22Rv1 (cell line): ENCODE data around the gene PARD3.

Experiments used
- H3K27ac ChIP-seq: fragments of 450-650 bp; 2 replicates; pipeline ENCODE4 v1.5.1; 2017
- ZFX ChIP-seq: fragments of 450-650 bp; IDR thresholded peaks from 2 replicates; pipeline ENCODE4 v1.6.1; 2017; ENCODE audit warnings: antibody characterized with exemption, borderline replicate concordance
- TF ChIP-seq, protein P1 (sequence below): fragments of 450-650 bp; IDR thresholded peaks from 2 replicates; pipeline ENCODE4 v1.5.1; 2017; ENCODE audit warnings: mild to moderate bottlenecking

The PARD3 gene

DNA sequence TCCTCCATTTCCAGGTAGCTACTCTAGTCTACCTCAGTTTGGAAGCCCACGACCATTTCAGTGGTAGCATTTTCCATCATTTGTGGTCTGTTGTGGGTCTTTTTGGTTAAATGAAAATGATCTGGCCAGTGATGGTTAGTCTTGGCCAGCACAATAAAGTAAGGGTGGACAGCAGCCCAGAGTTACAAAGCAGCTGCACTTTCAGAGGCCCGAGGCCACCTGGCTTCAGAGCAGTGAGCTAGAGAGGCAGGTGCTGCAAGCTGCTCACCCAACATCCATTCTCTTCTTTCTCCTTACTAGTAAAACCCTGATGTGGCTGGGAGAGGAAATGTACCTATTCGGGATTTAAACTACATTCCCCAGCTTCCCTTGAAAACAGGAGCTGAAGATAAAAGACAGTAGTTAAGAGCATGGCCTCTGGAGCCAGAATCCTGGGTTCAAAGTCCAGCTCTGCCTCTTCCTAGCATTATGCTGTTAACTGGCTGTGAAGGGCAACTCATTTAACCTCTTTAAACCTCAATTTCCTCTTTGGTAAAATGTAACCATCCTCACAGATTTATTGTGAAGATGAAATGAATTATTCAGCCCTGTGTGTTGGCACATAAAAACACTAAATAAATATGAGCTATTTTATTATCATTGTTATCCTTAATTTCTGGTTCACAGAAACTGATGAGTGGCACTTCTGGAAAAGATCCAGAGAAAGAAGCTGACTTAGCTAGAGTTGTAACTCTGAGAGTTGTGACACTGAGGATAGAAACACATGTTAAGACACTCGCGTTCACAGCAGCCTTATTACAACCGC is 517.4 kb downstream of the PARD3 start:
- H3K27ac ChIP-seq: no peak overlapping the region
- TF ChIP-seq, protein P1, sequence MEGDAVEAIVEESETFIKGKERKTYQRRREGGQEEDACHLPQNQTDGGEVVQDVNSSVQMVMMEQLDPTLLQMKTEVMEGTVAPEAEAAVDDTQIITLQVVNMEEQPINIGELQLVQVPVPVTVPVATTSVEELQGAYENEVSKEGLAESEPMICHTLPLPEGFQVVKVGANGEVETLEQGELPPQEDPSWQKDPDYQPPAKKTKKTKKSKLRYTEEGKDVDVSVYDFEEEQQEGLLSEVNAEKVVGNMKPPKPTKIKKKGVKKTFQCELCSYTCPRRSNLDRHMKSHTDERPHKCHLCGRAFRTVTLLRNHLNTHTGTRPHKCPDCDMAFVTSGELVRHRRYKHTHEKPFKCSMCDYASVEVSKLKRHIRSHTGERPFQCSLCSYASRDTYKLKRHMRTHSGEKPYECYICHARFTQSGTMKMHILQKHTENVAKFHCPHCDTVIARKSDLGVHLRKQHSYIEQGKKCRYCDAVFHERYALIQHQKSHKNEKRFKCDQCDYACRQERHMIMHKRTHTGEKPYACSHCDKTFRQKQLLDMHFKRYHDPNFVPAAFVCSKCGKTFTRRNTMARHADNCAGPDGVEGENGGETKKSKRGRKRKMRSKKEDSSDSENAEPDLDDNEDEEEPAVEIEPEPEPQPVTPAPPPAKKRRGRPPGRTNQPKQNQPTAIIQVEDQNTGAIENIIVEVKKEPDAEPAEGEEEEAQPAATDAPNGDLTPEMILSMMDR: no peak
- TF ChIP-seq ZFX: no peak

DNA sequence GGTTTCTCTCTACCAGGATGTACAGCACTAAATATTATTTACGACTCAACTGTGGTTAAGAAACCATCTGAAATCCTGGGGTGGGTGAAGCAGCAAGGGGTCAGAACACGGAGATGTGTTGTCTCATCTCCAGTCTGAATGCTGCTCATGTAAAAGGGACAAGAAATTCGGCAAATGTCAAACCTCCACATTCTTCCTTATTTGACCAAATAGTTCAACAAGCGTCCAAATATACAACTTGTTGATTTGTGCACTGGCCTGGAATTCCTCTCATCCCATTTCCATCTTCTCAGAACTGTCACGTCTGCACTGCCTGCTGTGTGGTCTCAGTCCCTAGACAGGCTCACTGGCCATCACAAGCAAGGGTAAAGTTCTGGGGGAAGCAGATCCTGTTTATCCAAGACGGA is 520.0 kb downstream of the PARD3 start:
- TF ChIP-seq, protein P1: no peak
- no peak for TF ChIP-seq ZFX
- no peak overlapping the region for H3K27ac ChIP-seq

DNA sequence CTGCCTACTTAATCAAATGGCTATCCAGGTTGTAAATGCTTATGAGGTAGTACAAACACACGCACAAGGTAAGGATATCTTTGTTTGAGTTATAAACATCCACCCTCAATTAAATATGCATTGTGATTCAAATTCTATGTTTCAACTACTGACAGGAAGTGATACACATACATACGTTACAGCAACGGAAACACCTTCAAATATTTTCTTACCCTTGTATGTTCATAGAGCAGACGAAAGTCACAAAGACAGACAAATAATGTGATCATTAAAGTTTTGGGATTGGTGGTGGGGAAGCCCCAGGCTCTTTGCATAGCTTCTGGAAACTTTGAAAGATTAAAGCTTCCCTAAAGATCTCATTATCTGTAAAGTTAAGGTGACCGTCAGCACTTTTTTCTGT is 521.0 kb downstream of the PARD3 start:
- no peak overlapping the region for H3K27ac ChIP-seq
- no peak for TF ChIP-seq ZFX
- TF ChIP-seq, protein P1: no peak

DNA sequence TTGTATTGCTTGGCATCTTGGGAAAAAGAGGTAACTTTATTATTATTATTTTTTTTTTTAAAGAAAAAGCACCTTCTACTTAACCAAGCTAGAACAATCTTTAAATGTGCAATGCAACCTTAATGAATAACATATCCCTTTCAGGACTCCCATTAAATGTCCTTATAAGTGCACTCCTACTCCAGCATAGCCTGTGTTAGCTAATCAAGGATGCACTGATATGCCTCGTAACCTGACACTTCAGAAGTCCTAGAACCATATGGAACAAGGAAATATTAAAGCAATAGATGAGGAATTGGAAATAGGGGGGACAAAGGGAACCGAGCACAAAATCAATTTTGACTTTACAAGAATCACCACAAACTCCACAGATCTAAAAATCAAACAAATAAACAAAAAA is 522.4 kb downstream of the PARD3 start:
- H3K27ac ChIP-seq: no peak overlapping the region
- no peak for TF ChIP-seq ZFX
- TF ChIP-seq, protein P1: no peak

DNA sequence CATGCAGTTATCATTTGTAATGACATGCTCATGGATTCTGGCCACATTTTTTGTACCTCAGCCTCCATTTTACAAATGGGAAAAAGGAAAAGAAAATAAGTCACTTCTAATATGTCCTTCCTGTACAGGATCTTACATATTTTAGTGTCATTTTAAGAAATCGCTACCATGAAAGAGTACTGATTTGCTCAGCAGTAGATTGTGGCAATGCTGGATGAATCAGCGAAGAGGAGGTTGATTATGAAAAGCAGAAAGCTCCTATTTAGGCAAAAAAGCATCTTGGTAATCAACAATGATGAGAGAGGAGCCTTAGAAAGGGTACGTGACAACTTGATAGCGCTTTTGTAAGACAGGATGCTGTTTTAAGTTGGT is 522.9 kb downstream of the PARD3 start:
- no peak overlapping the region for H3K27ac ChIP-seq
- TF ChIP-seq ZFX: no peak
- TF ChIP-seq, protein P1: no peak

DNA sequence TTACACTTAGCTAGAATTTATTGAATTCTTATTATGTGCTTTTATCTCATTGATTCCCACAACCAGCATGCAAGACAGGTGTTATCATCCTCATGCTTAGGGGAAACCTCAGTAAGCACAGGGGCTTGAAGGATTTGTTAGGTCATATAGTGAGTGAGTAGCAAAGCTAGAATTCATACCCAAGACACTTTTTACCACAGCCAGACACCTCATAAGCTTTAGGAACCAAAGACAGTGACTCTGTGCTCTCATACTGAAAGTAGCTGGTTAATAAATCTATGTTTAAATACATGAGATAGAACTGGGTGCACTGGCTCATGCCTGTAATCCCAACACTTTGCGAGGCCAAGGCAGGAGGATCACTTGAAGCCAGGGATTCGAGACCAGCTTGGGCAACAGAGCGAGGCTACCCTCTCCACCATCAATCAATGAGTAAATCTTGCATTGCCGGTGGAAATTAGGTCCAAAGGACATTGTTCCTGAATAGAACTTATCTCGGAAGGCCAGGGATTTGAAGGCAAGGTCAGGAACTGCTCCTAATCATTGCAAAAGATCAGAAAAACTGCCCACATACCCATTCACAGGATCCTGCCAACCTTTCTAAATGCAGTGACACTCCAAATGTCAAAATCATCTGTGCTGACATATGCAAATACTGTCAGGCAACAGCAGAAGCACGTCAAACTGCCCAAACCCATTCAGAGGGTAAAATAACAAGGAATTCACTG is 523.5 kb downstream of the PARD3 start:
- no peak overlapping the region for H3K27ac ChIP-seq
- TF ChIP-seq, protein P1: no peak
- TF ChIP-seq ZFX: no peak

DNA sequence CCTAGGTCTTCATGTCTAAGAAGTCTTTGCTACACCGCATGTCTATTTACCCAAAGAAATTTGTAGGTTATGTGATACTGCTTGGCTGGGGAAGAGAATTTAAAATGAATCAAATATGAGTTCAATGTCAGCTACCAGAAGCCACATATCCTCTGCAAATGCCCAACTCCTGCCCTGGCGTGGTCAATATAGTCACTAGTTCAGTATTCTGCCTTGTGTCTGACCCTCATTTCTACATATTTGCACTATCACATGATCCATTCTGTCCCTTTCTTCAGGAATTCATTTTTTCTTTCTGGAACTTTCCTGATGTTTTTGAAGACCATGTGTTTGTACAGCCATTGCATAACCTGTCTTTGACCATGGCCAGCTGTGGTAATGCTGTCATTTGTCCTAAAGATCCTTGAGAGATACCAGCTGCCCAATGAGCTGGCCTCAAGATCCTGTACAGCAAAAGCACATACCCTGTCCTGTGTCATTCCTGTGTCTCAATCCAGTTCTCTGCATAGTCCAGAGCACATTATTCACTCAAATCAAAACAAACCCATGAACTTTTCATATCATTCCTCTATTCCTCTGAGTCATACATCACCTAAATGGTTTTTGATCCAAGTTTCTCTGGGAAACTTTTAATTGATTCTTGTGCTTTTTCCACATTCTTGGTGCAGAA is 524.5 kb downstream of the PARD3 start:
- H3K27ac ChIP-seq: no peak overlapping the region
- TF ChIP-seq, protein P1: no peak
- no peak for TF ChIP-seq ZFX
